CD4-positive, alpha-beta T cell treated with Interleukin-6 for 4 hours (primary cell): ENCODE data around the gene ARHGEF33.

ENCODE experiments used
- DNase-seq: peaks from one replicate; pipeline ENCODE4 v3.0.0-alpha.2; 2020; ENCODE audit warnings: mixed read lengths

ARHGEF33 gene

GRCh38 chr2:39020383-39020782 is 130.7 kb downstream of the ARHGEF33 start:
- DNase-seq, result no peak

- no peak for DNase-seq
Measured at GRCh38 chr2:39022642-39023235, 133.1 kb downstream of the ARHGEF33 start.

GRCh38 chr2:39023649-39024048 is 134.0 kb downstream of the ARHGEF33 start:
- DNase-seq, result no peak

GRCh38 chr2:39024833-39025232 is 135.2 kb downstream of the ARHGEF33 start:
- no peak for DNase-seq
